GM12878 (cell line): Measurements from ENCODE around the gene ZNF436. TPM values are rescaled to one million over a fixed set of nuclear protein-coding genes. Genes with fewer than 3 reads are reported as not detected.

Source experiments
- ATAC-seq: fragments of 200-7000 bp; cut with Tn5 transposase; 3 replicates; pipeline ENCODE4 v1.9.1; 2020; ENCODE audit warnings: mild to moderate bottlenecking, moderate library complexity
- BruUV-seq: library from RNA; stranded (reverse); fragments of 400-500 nt; replicated peaks from 2 replicates; lab custom pipeline; 2021; lab: Mats Ljungman, UMichigan
- CTCF ChIA-PET: fragments of 300-600 bp; sonication (Branson Sonifier 250); formaldehyde crosslinking; extraction: SDS; loops from one replicate; lab custom pipeline; 2021; ENCODE audit warnings: inconsistent platforms; lab: Yijun Ruan, JAX
- POLR2A ChIA-PET: fragments of 350-600 bp; formaldehyde crosslinking; extraction: SDS; loops from one replicate; lab custom pipeline; 2021; ENCODE audit warnings: inconsistent platforms; lab: Charles Lee
- RAD21 ChIA-PET: fragments of 300-600 bp; sonication (Branson Sonifier 250); formaldehyde crosslinking; loops from one replicate; lab custom pipeline; 2023; ENCODE audit warnings: antibody characterized with exemption; ENCODE audit not compliant: unreplicated experiment; lab: Charles Lee
- SMC1A ChIA-PET: fragments of 300-600 bp; sonication (Branson Sonifier 250); formaldehyde crosslinking; loops from one replicate; lab custom pipeline; 2023; ENCODE audit not compliant: unreplicated experiment, uncharacterized antibody; lab: Charles Lee
- DNase-seq: peaks from one replicate; pipeline ENCODE4 v3.0.0-alpha.2; 2011; ENCODE audit warnings: low read depth, low spot score
- FAIRE-seq: peaks from 3 replicates; lab custom pipeline; 2011; peaks lifted over from hg19 to GRCh38; lab: Jason Lieb, UNC
- H2AFZ ChIP-seq: 2 replicates; pipeline ENCODE4 v1.6.0; 2011; ENCODE audit warnings: low read depth, low read length, control low read depth; ENCODE audit not compliant: control insufficient read depth
- H3K27ac ChIP-seq: 2 replicates; pipeline ENCODE4 v1.5.1; 2011; ENCODE audit warnings: control low read depth; ENCODE audit not compliant: control insufficient read depth, insufficient read depth
- H3K27me3 ChIP-seq, 2 experiments: replicated peaks in 1 of 2; 2 replicates each; pipeline versions ENCODE4 v1.6.0 to v1.6.1; 2011; ENCODE audit warnings: low read length in 1 of 2; ENCODE audit not compliant: control insufficient read depth in 2 of 2, insufficient read depth in 2 of 2
- H3K36me3 ChIP-seq, 2 experiments: 2 replicates each; pipeline ENCODE4 v1.5.1; 2011; ENCODE audit warnings: low read length in 1 of 2; ENCODE audit not compliant: control insufficient read depth in 2 of 2, insufficient read depth in 2 of 2
- H3K4me1 ChIP-seq: 2 replicates; pipeline ENCODE4 v1.6.1; 2011; ENCODE audit warnings: mild to moderate bottlenecking, low read length, moderate library complexity, mixed read lengths; ENCODE audit not compliant: control insufficient read depth, insufficient read depth
- H3K4me2 ChIP-seq: 2 replicates; pipeline ENCODE4 v1.6.0; 2011; ENCODE audit warnings: control low read depth; ENCODE audit not compliant: control insufficient read depth, insufficient read depth
- H3K4me3 ChIP-seq: fragments of 200-600 bp; sonication (generic); 2 replicates; pipeline ENCODE4 v1.5.1; 2016
- H3K79me2 ChIP-seq: 2 replicates; pipeline ENCODE4 v1.6.0; 2011; ENCODE audit warnings: low read length; ENCODE audit not compliant: control insufficient read depth, insufficient read depth
- H3K9ac ChIP-seq: 2 replicates; pipeline ENCODE4 v1.8.0; 2011; ENCODE audit warnings: low read length, control low read depth, mixed read lengths; ENCODE audit not compliant: control insufficient read depth, insufficient read depth
- H3K9me3 ChIP-seq: replicated peaks from 3 replicates; pipeline ENCODE4 v1.5.1; 2011; ENCODE audit warnings: mild to moderate bottlenecking, low read length; ENCODE audit not compliant: control insufficient read depth, insufficient read depth
- H4K20me1 ChIP-seq: 2 replicates; pipeline ENCODE4 v1.6.0; 2011; ENCODE audit not compliant: control insufficient read depth, insufficient read depth
- CBFB ChIP-seq: IDR thresholded peaks from 2 replicates; pipeline ENCODE4 v1.6.1; 2016; ENCODE audit warnings: antibody characterized with exemption, low read depth
- CEBPB ChIP-seq, 2 experiments: fragments of 150-350 bp in 1 of 2; IDR thresholded peaks; 2 replicates each; pipeline ENCODE4 v1.6.1; 2012 to 2014; ENCODE audit warnings: low read depth in 2 of 2, low read length in 2 of 2, borderline replicate concordance in 1 of 2, inconsistent platforms in 1 of 2
- DPF2 ChIP-seq: fragments of 450-650 bp; IDR thresholded peaks from 2 replicates; pipeline ENCODE4 v1.6.1; 2017; ENCODE audit warnings: mild to moderate bottlenecking
- ETV6 ChIP-seq, 2 experiments: fragments of 450-650 bp in 1 of 2; IDR thresholded peaks in 1 of 2; conservative IDR thresholded peaks in 1 of 2; 2 replicates each; pipeline ENCODE4 v1.6.1; 2014; ENCODE audit warnings: antibody characterized with exemption in 1 of 2, borderline replicate concordance in 1 of 2, low read depth in 1 of 2, mild to moderate bottlenecking in 1 of 2, moderate library complexity in 1 of 2
- IKZF2 ChIP-seq, 2 experiments: fragments of 450-650 bp; IDR thresholded peaks; 2 replicates each; pipeline ENCODE4 v1.6.1; 2017; ENCODE audit warnings: mild to moderate bottlenecking in 2 of 2, moderate library complexity in 2 of 2
- NR2C2 ChIP-seq: IDR thresholded peaks from 2 replicates; pipeline ENCODE4 v1.6.1; 2011; ENCODE audit warnings: borderline replicate concordance, low read depth; ENCODE audit not compliant: control insufficient read depth, insufficient read length
- NRF1 ChIP-seq: conservative IDR thresholded peaks from 2 replicates; pipeline ENCODE4 v1.6.1; 2011; ENCODE audit warnings: mild to moderate bottlenecking, low read depth, low read length, improper control_type of control experiment
- RBBP5 ChIP-seq: fragments of 200-600 bp; sonication (generic); conservative IDR thresholded peaks from 2 replicates; pipeline ENCODE4 v1.6.1; 2016
- SREBF1 ChIP-seq: IDR thresholded peaks from 2 replicates; pipeline ENCODE4 v1.6.1; 2012; ENCODE audit warnings: mild to moderate bottlenecking, low read length
- SRF ChIP-seq, 2 experiments: IDR thresholded peaks; 2 replicates each; pipeline ENCODE4 v1.6.1; 2011; ENCODE audit warnings: low read depth in 2 of 2, low read length in 2 of 2, mild to moderate bottlenecking in 1 of 2, moderate library complexity in 1 of 2
- ZZZ3 ChIP-seq: IDR thresholded peaks from 2 replicates; pipeline ENCODE4 v1.6.1; 2011; ENCODE audit warnings: low read depth; ENCODE audit not compliant: control insufficient read depth, insufficient read length
- WGBS: methylation state at CpG from one replicate; pipeline ENCODE4 v1.1.6; 2016; ENCODE audit warnings: low lambda C conversion rate; ENCODE audit not compliant: insufficient replicate concordance, insufficient coverage; ENCODE audit errors: missing lambda C conversion rate; 5-methylcytosine and 5-hydroxymethylcytosine counted together
- in situ Hi-C: fragments of 300-500 bp; cut with MboI; formaldehyde crosslinking; loops from 9 replicates; pipeline ENCODE4 v1.14.3; 2018; ENCODE audit warnings: mixed read lengths
- intact Hi-C: fragments of 100-400 bp; cut with micrococcal nuclease; formaldehyde crosslinking; loops from one replicate; pipeline ENCODE4 v1.14.2; 2022; ENCODE audit not compliant: unreplicated experiment
- polyA plus RNA-seq, 11 experiments: library from polyadenylated mRNA; depleted of rRNA in 4 of 11; unstranded in 6 of 11; stranded (reverse) in 5 of 11; fragments of >200 nt; fragmentation: Nextera tagmentation in 4 of 11; fragmentation: Illumina TruSeq in 1 of 11; extraction: Ambion mirVana in 4 of 11; extraction: Trizol in 1 of 11; gene quantifications; 1 replicate in 1 of 11; 2 replicates in 10 of 11; pipeline versions ENCODE4 v1.2.1 to v1.2.3, GENCODE V29; 2011 to 2016; ENCODE audit warnings: inconsistent platforms in 2 of 11, missing spikeins in 2 of 11, low read depth in 1 of 11
- total RNA-seq, 4 experiments: library from RNA; depleted of rRNA in 3 of 4; stranded (reverse); fragments of >200 nt in 3 of 4; fragmentation: Illumina TruSeq in 1 of 4; extraction: Trizol in 1 of 4; gene quantifications; 2 replicates each; pipeline versions ENCODE4 v1.2.1 to v1.2.3, GENCODE V29; 2013 to 2021

The ZNF436 gene
- total and polyA plus RNA-seq, 10 of the 15 experiments (the other 5 are each of a cell fraction or from before 2014, with no cell fraction given): 0.85 to 4.7 (median 3.0) TPM

- Histone ChIP-seq H3K4me2 (no peak overlapping the region), H3K27me3 (no peaks in the 10 kb centered on the region), H3K36me3 (no peaks in the 10 kb centered on the region), H3K27ac (no peak overlapping the region), H3K79me2 (peaks cover 2% of the 10 kb centered on the region; the same call in 1 of the 2 replicates), H3K4me3 (no peak overlapping the region), H3K9me3 (peaks cover 3% of the 10 kb centered on the region; the same call in 1 of the 3 replicates), H3K9ac (no peak overlapping the region), H4K20me1 (no peaks in the 10 kb centered on the region), H3K4me1 (no peaks in the 10 kb centered on the region), H2AFZ (no peak overlapping the region)
- ChIA-PET SMC1A (no interaction called here), POLR2A (interaction anchor here (1.1 to 4.3 kb wide), 2 partner anchors 26 to 31 kb away, joined by 6 to 68 read pairs; partner anchors contain the start of gene HNRNPR), CTCF (interaction anchor here (0.5 kb wide), 1 partner anchor 31 kb away, joined by 3 read pairs; no protein-coding TSS in a partner anchor), RAD21 (interaction anchor here (0.6 kb wide), 1 partner anchor 339 kb away, joined by 3 read pairs; no protein-coding TSS in a partner anchor)
- intact Hi-C loops: no loop called here
- no peak for DNase-seq
- ATAC-seq: no peak
- in situ Hi-C loops: no loop called here
- BruUV-seq: no TSS peak
- no peak for TF ChIP-seq CBFB
- no peak for TF ChIP-seq DPF2
- TF ChIP-seq ZZZ3: no peak
- TF ChIP-seq CEBPB (IDR thresholded peaks at IDR 0.05; ENCODE audit: borderline replicate concordance in 1 of 2, low read depth in 2 of 2, low read length in 2 of 2): no peak
- no peak for TF ChIP-seq IKZF2 (IDR thresholded peaks at IDR 0.05)
- no peak for TF ChIP-seq ETV6 (conservative IDR thresholded peaks at IDR 0.05 in 1 of 2, IDR thresholded peaks at IDR 0.05 in 1 of 2; ENCODE audit: borderline replicate concordance in 1 of 2, low read depth in 1 of 2)
- no peak for TF ChIP-seq SRF (IDR thresholded peaks at IDR 0.05; ENCODE audit: low read depth in 2 of 2, low read length in 2 of 2)
- no peak for TF ChIP-seq SREBF1
- no peak for TF ChIP-seq NRF1
- no peak for TF ChIP-seq NR2C2
- no peak for TF ChIP-seq RBBP5
- FAIRE-seq: no peak
- WGBS: 94% methylated on average over 13 of the region's 13 CpGs
These were observed 1.3 kb upstream of the ZNF436 start for GRCh38 chr1:23370709-23371584.
